Kidney (tissue), 14 donors: ENCODE results near the gene GPRC5C. TPM values are rescaled to one million over a fixed set of nuclear protein-coding genes. Genes with fewer than 3 reads are reported as not detected.

Source experiments
- DNase-seq, 5 donors: peaks; one replicate each; pipeline ENCODE4 v3.0.0-alpha.2; 2013 to 2020
- FAIRE-seq: peaks from 2 replicates; lab custom pipeline; 2012; peaks lifted over from hg19 to GRCh38; lab: Jason Lieb, UNC
- H3K27ac ChIP-seq, 2 donors: one replicate each; pipeline ENCODE4 v1.7.0; 2013; ENCODE audit warnings: low read depth in 2 of 2, low read length in 2 of 2, inconsistent platforms in 1 of 2
- H3K27me3 ChIP-seq: one replicate; pipeline ENCODE4 v1.7.1; 2013; ENCODE audit warnings: low read length, inconsistent platforms; ENCODE audit not compliant: control insufficient read depth, insufficient read depth
- H3K36me3 ChIP-seq, 3 donors: one replicate each; pipeline versions ENCODE4 v1.7.0 to v1.7.1; 2013; ENCODE audit warnings: low read length in 3 of 3, control low read depth in 1 of 3, inconsistent platforms in 1 of 3; ENCODE audit not compliant: insufficient read depth in 3 of 3, control insufficient read depth in 2 of 3
- H3K4me1 ChIP-seq, 3 donors: one replicate each; pipeline versions ENCODE4 v1.7.0 to v1.7.1; 2013; ENCODE audit warnings: low read length in 3 of 3, inconsistent platforms in 1 of 3, low read depth in 1 of 3; ENCODE audit not compliant: control insufficient read depth in 2 of 3, insufficient read depth in 2 of 3
- H3K4me3 ChIP-seq, 3 donors: one replicate each; pipeline versions ENCODE4 v1.7.0 to v1.8.1; 2013; ENCODE audit warnings: low read length in 3 of 3, control low read depth in 1 of 3, inconsistent platforms in 1 of 3
- H3K9ac ChIP-seq, 3 donors: one replicate each; pipeline versions ENCODE4 v1.7.0 to v1.7.1; 2013; ENCODE audit warnings: low read length in 3 of 3, control low read depth in 1 of 3, inconsistent platforms in 1 of 3
- H3K9me3 ChIP-seq, 3 donors: one replicate each; pipeline versions ENCODE4 v1.7.0 to v1.7.1; 2013; ENCODE audit warnings: low read length in 3 of 3, control low read depth in 1 of 3, inconsistent platforms in 1 of 3; ENCODE audit not compliant: control insufficient read depth in 2 of 3, insufficient read depth in 1 of 3
- CTCF ChIP-seq: IDR thresholded peaks from 3 replicates; pipeline ENCODE4 v1.5.1; 2012; ENCODE audit warnings: mild to moderate bottlenecking, moderate library complexity, borderline replicate concordance; ENCODE audit not compliant: insufficient read depth; ENCODE audit errors: extremely low read depth
- intact Hi-C: fragments of 100-400 bp; cut with DNase I; formaldehyde crosslinking; loops from one replicate; pipeline ENCODE4 v1.11.1; 2022
- polyA plus RNA-seq: library from polyadenylated mRNA; stranded (reverse); fragments of 350-450 nt; fragmentation: Illumina TruSeq; extraction: RNeasy Lipid Tissue Mini Kit (QIAGEN cat#74804); gene quantifications from one replicate; pipeline ENCODE4 v1.2.3, GENCODE V29; 2014; ENCODE audit warnings: low read depth, low replicate concordance; ENCODE audit not compliant: insufficient read depth
- total RNA-seq: library from RNA; stranded (reverse); fragmentation: NEBNext Ultra II Directional; extraction: Animal tissue kit (Norgen Biotek cat#: 25700); gene quantifications from one replicate; pipeline ENCODE4 v1.2.1, GENCODE V29; 2021
- donor health status: control.
- donor health status: control.
- donor health status: control.
- donor health status: control.
- donor health status: control.
- donor health status: DM: yes; HTN: yes; CAD: no.
- donor health status: Normal renal cell carcinoma (clear cell type).

Gene GPRC5C
- total and polyA plus RNA-seq, 2 donors from 2014 or later = 242 to 358 TPM

- H3K27me3 ChIP-seq = no peaks in the 10 kb centered on the region
- peak in 4 of 5 donors; percentile 78 to 88 (median 83) for DNase-seq
- H3K36me3 ChIP-seq = no peaks in the 10 kb centered on the region
- H3K9me3 ChIP-seq = no peaks in the 10 kb centered on the region
- peak; percentile 99 for TF ChIP-seq CTCF
- FAIRE-seq = no peak
- H3K4me3 ChIP-seq = no peak overlapping the region
- no peak overlapping the region for H3K9ac ChIP-seq
- H3K4me1 ChIP-seq = peaks cover 0 to 28% (median 12%) of the 10 kb centered on the region in 3 donors
- intact Hi-C loops = loop anchor here (5.0 kb wide), 1 partner anchor 80 kb away; no protein-coding TSS in a partner anchor
- H3K27ac ChIP-seq = no peak overlapping the region
Measured at GRCh38 chr17:74457146-74457819, 25.4 kb downstream of the GPRC5C start.

GRCh38 chr17:74457820-74458166, 25.9 kb downstream of the GPRC5C start:
- intact Hi-C loops = loop anchor here (5.0 kb wide), 1 partner anchor 80 kb away; no protein-coding TSS in a partner anchor
- no peak overlapping the region for H3K9ac ChIP-seq
- H3K36me3 ChIP-seq = no peaks in the 10 kb centered on the region
- FAIRE-seq (no peak), DNase-seq (peak in 1 of 5 donors; percentile 85)
- no peak for TF ChIP-seq CTCF
- H3K4me1 ChIP-seq = peaks cover 0 to 23% (median 7%) of the 10 kb centered on the region in 3 donors
- no peak overlapping the region for H3K27ac ChIP-seq
- no peak overlapping the region for H3K4me3 ChIP-seq
- H3K27me3 ChIP-seq = no peaks in the 10 kb centered on the region
- H3K9me3 ChIP-seq = no peaks in the 10 kb centered on the region

GRCh38 chr17:74458835-74459234, 26.9 kb downstream of the GPRC5C start:
- Histone ChIP-seq H3K4me1 (peaks cover 0 to 14% (median 0%) of the 10 kb centered on the region in 3 donors), H3K4me3 (no peak overlapping the region), H3K9ac (no peak overlapping the region), H3K36me3 (no peaks in the 10 kb centered on the region), H3K27ac (no peak overlapping the region), H3K9me3 (no peaks in the 10 kb centered on the region), H3K27me3 (no peaks in the 10 kb centered on the region)
- no peak for DNase-seq
- intact Hi-C loops = loop anchor here (5.0 kb wide), 1 partner anchor 82 kb away; no protein-coding TSS in a partner anchor
- FAIRE-seq = no peak
- TF ChIP-seq CTCF = no peak
